KMS-11 (cell line): ENCODE results near the gene MOV10.

ENCODE experiments used
- H2AFZ ChIP-seq: fragments of 200-600 bp; sonication (generic); 2 replicates; pipeline ENCODE4 v1.6.1; 2016; ENCODE audit warnings: antibody characterized with exemption, mixed run types, low read depth
- H3K27ac ChIP-seq: fragments of 200-600 bp; sonication (generic); 2 replicates; pipeline ENCODE4 v1.6.1; 2016; ENCODE audit warnings: mild to moderate bottlenecking, mixed run types
- H3K27me3 ChIP-seq: fragments of 200-600 bp; sonication (generic); 2 replicates; pipeline ENCODE4 v1.6.1; 2017; ENCODE audit warnings: mild to moderate bottlenecking, low read depth, mixed run types, moderate library complexity; ENCODE audit not compliant: insufficient read depth
- H3K36me3 ChIP-seq: fragments of 200-600 bp; sonication (generic); 2 replicates; pipeline ENCODE4 v1.6.1; 2017; ENCODE audit warnings: mild to moderate bottlenecking, mixed run types; ENCODE audit not compliant: insufficient read depth
- H3K4me1 ChIP-seq: fragments of 200-600 bp; sonication (generic); 2 replicates; pipeline ENCODE4 v1.6.1; 2016; ENCODE audit warnings: mild to moderate bottlenecking, low read depth, mixed run types; ENCODE audit not compliant: poor library complexity, severe bottlenecking
- H3K4me2 ChIP-seq: fragments of 200-600 bp; sonication (generic); 2 replicates; pipeline ENCODE4 v1.7.0; 2016; ENCODE audit warnings: mild to moderate bottlenecking, mixed run types
- H3K4me3 ChIP-seq: fragments of 200-600 bp; sonication (generic); IDR thresholded peaks from 2 replicates; pipeline ENCODE4 v1.6.1; 2017; ENCODE audit warnings: low read depth, low read length, mixed read lengths; ENCODE audit not compliant: insufficient read depth
- H3K79me2 ChIP-seq: fragments of 200-600 bp; sonication (generic); 2 replicates; pipeline ENCODE4 v1.6.1; 2016; ENCODE audit warnings: low read depth, mixed run types; ENCODE audit not compliant: insufficient read depth
- H3K9ac ChIP-seq: fragments of 200-600 bp; sonication (generic); 2 replicates; pipeline ENCODE4 v1.6.1; 2016; ENCODE audit warnings: mild to moderate bottlenecking, mixed run types
- H4K20me1 ChIP-seq: fragments of 200-600 bp; sonication (generic); 2 replicates; pipeline ENCODE4 v1.6.1; 2016; ENCODE audit warnings: mild to moderate bottlenecking, mixed run types; ENCODE audit not compliant: insufficient read depth
- CTCF ChIP-seq: fragments of 200-600 bp; sonication (generic); conservative IDR thresholded peaks from 2 replicates; pipeline ENCODE4 v1.6.1; 2017; ENCODE audit warnings: low read depth, mild to moderate bottlenecking, antibody characterized with exemption, low read length, moderate library complexity, mixed read lengths

The MOV10 gene

GRCh38 chr1:112692681-112693080, 18.2 kb downstream of the MOV10 start:
- Histone ChIP-seq H2AFZ (no peak overlapping the region), H3K27ac (no peak overlapping the region), H3K27me3 (no peaks in the 10 kb centered on the region), H3K9ac (no peak overlapping the region), H3K36me3 (no peaks in the 10 kb centered on the region), H3K4me1 (peaks cover 4% of the 10 kb centered on the region), H4K20me1 (no peaks in the 10 kb centered on the region), H3K4me2 (no peak overlapping the region), H3K4me3 (no peak overlapping the region), H3K79me2 (no peaks in the 10 kb centered on the region)
- TF ChIP-seq CTCF = no peak

- Histone ChIP-seq H3K79me2 (no peaks in the 10 kb centered on the region), H3K36me3 (no peaks in the 10 kb centered on the region), H4K20me1 (no peaks in the 10 kb centered on the region), H3K4me2 (no peak overlapping the region), H3K4me1 (peaks cover 12% of the 10 kb centered on the region), H3K9ac (no peak overlapping the region), H3K27ac (no peak overlapping the region), H3K4me3 (no peak overlapping the region), H2AFZ (no peak overlapping the region), H3K27me3 (no peaks in the 10 kb centered on the region)
- no peak for TF ChIP-seq CTCF
Measured at GRCh38 chr1:112693821-112694220, 19.4 kb downstream of the MOV10 start.

GRCh38 chr1:112694363-112694929, 20.0 kb downstream of the MOV10 start:
- H3K9ac ChIP-seq = no peak overlapping the region
- no peak overlapping the region for H3K4me3 ChIP-seq
- H3K4me1 ChIP-seq = peaks cover 18% of the 10 kb centered on the region
- no peaks in the 10 kb centered on the region for H4K20me1 ChIP-seq
- no peak overlapping the region for H3K27ac ChIP-seq
- H3K27me3 ChIP-seq = no peaks in the 10 kb centered on the region
- no peak for TF ChIP-seq CTCF
- no peaks in the 10 kb centered on the region for H3K36me3 ChIP-seq
- H3K79me2 ChIP-seq = no peaks in the 10 kb centered on the region
- H3K4me2 ChIP-seq = no peak overlapping the region
- H2AFZ ChIP-seq = no peak overlapping the region

GRCh38 chr1:112695276-112695675, 20.8 kb downstream of the MOV10 start:
- no peaks in the 10 kb centered on the region for H3K79me2 ChIP-seq
- H3K27me3 ChIP-seq = no peaks in the 10 kb centered on the region
- no peak overlapping the region for H2AFZ ChIP-seq
- H3K4me3 ChIP-seq = no peak overlapping the region
- no peaks in the 10 kb centered on the region for H3K36me3 ChIP-seq
- H3K4me2 ChIP-seq = no peak overlapping the region
- no peak for TF ChIP-seq CTCF
- H4K20me1 ChIP-seq = no peaks in the 10 kb centered on the region
- no peak overlapping the region for H3K9ac ChIP-seq
- H3K27ac ChIP-seq = no peak overlapping the region
- peaks cover 26% of the 10 kb centered on the region for H3K4me1 ChIP-seq
